ENCODE results near the gene RRM2.

- no peak for TF ChIP-seq CTCF (IDR thresholded peaks at IDR 0.05)
- no peak for TF ChIP-seq POLR2A (IDR thresholded peaks at IDR 0.05)
Observed at GRCh38 chr2:10119027-10119325, 3.6 kb upstream of the RRM2 start.

All from uterus (tissue), 2 donors.